ENCODE data around the gene GTF3C5.
"Not testable (repeated sequence)": the region's sequence is repeated elsewhere in the genome, so short reads cannot be mapped to it uniquely, and the experiment has no call there.

The GTF3C5 gene

GRCh38 chr9:132996526-132996925 lies 34.3 kb upstream of the GTF3C5 start:
- DNase-seq = no peak

- no peak for DNase-seq
Measured at GRCh38 chr9:132997591-132997990, 33.2 kb upstream of the GTF3C5 start.

DNA sequence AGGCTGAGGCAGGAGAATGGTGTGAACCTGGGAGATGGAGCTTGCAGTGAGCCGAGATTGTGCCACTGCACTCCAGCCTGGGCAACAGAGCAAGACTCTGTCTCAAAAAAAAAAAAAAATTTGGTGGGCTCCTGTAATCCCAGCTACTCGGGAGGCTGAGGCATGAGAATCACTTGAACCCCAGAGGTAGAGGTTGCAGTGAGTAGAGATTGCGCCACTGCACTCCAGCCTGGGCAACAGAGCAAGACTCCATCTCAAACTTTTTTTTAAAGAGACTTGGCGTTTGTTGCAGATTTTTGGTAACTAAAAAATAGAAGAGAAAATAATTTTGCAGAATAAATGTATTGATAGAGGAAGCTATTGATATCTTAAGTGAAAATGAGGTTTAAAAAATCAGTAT lies 32.6 kb upstream of the GTF3C5 start:
- DNase-seq = not testable (repeated sequence)

DNA sequence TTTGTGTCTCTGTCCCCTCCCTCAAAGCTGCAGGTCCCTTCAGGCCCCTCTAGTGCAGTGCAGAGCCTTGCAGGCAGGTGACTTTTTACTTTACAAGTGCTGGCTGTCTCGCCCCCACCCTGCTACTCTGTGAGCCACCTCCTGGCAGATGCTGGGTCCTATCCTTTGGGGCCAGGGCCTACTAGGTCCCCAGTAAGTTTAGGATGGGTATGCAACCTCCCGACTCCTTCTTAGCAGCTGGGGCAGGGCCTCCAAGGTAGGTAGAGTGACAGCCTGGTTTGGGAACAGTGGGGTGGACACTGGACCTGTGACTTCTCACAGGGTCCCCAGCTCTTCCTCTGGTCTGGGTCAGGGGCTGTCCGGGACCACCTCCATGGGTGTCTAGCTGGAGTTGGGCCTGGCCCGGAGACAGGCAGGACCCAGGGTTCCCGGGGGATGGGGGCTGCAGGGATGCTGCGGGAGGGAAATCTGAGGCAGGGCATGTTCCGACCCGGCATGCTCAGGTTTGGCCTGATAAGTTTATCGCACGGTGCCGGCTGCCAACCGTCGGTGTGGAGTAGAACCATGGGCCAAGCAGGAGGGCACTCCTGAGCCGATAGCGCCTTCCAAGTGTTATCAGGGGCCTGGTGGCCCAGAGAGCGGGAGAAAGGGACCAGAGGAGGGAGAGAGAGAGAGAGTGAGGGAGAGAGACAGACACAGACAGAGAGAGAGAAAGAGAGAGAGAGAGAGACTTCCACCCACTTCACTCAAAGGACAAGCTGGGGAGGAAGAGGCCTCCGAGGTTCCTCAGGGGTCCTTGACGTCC lies 31.8 kb upstream of the GTF3C5 start:
- DNase-seq = no peak

DNA sequence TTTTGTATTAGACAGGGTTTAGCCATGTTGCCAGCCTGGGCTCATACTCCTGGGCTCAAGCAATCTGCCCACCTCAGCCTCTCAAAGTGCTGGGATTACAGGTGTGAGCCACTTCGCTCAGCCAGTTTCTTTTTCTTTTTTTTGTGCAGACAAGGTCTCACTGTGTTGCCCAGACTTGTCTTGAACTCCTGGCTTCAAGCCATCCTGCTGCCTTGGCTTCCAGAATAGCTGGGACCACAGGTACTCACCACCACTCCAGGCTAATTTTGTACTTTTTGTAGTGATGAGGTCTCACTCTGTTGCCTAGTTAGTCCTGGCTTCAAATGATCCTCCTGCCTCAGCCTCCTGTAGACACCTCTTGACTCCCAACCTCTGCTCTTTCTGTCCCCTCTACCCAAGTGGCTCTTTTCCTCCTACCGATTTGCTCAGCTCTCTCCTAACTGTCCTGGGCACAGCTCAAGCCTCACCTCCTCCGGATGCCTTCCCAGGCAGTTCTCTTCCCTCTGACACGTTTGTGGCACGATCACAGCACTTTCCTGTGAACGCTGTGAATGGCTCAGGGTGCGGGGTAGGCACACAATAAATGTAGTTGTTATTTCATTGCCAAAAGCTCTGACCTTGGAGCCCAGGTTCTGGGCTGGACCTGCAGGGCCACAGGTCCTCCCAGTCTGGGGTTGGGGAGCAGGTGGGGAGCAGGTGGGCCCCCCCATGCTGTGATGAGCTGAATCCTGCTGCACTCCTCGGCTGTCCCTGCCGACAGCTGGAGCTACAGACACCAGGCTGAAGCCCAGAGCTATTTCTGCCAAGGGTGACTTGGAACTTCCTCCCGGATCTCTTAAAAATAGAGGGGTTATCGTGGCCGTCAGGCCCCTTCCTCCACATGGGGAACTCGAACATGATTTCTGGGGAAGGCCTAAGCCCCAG lies 28.4 kb upstream of the GTF3C5 start:
- DNase-seq = no peak

GRCh38 chr9:133003071-133003461 lies 27.7 kb upstream of the GTF3C5 start:
- DNase-seq = no peak

- no peak for DNase-seq
Measured at GRCh38 chr9:133003671-133004090, 27.1 kb upstream of the GTF3C5 start.

DNA sequence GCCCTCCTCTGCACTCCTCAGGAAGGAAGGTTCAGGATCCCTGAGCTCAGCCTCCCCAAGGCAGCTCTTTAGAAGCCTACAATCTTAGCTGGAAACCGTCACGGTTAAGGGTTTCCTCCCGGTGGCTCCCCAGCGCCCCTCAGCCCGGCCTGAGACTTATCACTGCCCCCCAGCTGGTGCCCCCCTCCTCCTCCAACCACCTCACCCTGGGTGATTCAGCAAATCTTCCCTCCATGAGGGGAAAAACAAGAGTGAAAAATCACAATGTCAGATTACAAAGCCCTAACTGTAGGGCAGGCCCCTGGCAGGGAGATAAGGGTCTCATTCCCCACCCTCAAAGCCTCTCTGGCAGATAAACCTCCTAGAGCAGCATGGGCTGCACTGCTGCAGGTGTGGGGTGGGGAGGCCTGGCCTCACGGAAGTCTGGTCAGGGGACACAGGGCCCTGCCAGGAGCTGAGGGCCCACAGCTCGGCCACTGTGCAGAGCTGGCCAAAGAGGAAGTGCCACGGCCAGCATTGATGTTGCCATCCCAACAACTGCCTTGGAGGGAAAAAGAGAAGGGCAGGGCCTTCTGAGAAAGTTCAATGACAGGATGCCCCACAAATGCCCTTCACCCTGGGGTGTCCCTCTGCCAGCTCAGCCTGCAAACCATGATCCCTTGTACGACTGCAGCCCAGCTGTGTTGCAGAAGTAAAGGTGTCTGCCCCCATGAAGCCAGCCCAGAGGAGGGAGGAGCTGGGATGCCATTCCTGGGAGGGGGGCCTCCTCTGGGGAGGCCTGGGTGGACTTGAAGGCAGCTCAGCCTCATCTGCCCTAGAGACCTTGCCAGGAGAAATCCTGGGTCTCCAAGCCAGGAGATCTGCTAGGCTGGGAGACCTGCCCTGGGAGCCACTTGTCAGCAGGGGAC lies 26.5 kb upstream of the GTF3C5 start:
- no peak for DNase-seq

DNA sequence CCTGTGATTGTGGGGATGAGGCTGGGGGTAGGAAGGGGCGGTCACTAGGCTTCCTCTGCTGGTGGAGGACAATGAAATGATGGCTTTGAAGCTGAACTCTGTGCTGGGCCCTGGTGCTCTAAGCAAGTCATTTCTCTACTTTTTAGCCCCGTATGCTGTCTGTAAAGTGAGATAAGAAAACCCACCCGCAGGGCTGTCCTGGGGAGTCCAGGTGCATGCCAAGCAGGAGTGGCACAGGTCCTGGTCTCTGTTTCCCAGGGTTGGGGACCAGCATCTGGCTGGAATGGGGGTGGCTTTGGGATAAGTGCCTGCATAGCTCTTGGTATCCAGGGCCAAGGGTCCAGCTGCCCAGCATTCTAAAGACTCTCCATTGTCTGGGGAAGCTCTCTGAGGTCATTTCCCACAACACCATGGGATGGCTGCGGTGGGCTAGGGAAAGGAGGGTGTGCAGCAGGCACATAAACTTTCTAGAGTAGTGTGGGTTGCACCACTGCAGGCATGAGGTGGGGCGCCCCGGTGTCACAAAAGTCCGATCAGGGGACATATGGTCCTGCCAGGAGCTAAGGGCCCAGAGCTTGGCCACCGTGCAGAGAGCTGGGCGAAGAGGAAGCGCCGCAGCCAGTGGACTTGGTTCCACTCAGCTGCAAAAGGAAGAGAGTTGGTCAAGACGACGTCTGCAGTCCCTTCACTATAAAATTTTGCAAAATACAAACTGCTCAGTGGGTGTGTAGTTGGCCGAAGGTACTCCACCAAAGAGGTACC lies 25.6 kb upstream of the GTF3C5 start:
- DNase-seq = no peak

GRCh38 chr9:133005957-133006356 lies 24.8 kb upstream of the GTF3C5 start:
- DNase-seq = no peak

DNA sequence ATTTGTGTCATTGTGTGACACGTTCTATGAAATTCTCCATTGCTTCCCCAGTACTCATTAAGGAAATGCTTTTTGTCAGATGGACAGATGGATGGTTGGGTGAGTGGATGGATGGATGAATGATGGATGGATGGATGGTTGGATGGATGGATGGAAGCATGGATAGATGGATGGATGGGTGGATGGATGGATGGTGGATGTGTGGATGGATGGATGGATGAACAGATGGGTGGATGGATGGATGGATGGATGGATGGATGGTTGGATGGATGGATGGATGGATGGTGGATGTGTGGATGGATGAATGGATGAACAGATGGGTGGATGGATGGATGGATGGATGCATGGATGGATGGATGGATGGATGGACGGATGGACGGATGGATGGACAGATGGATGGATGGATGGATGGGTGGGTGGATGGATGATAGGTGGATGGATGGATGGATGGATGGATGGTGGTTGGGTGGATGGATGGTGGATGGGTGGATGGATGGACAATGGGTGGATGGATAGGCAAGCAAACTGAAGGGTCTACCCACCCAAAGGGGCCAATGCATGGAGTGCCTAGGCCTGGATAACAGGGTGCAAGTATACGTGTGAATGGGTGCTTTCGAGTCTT lies 24.0 kb upstream of the GTF3C5 start:
- no peak for DNase-seq

- DNase-seq = no peak
Measured at GRCh38 chr9:133008406-133008805, 22.4 kb upstream of the GTF3C5 start.

GRCh38 chr9:133008824-133009223 lies 22.0 kb upstream of the GTF3C5 start:
- no peak for DNase-seq

- no peak for DNase-seq
Measured at GRCh38 chr9:133009906-133010582, 20.8 kb upstream of the GTF3C5 start.

- no peak for DNase-seq
Measured at GRCh38 chr9:133014696-133015095, 16.1 kb upstream of the GTF3C5 start.

- DNase-seq = no peak
Measured at GRCh38 chr9:133023117-133023890, 7.5 kb upstream of the GTF3C5 start.

GRCh38 chr9:133026426-133026825 lies 4.4 kb upstream of the GTF3C5 start:
- DNase-seq = no peak

DNA sequence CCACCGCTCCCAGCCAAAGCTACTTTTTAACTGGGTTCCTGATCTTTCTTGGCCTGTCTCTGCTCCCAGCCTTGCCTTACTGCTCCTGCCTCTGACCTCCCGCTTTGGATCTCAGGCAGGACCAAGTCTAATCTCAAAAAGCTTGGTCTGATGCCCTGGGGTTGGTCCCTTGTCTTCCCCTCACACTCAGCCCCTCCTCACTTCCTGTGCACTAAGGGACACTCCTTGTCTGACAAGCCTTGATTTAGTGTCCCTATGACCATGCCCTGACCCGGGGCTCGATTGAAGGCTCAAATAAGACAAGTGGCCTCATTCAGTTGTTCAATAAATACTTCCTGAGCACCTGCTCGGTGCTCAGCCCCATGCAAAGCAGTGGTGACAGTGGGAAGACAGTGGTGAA lies 3.7 kb upstream of the GTF3C5 start:
- DNase-seq = no peak

GRCh38 chr9:133028221-133028620 lies 2.6 kb upstream of the GTF3C5 start:
- DNase-seq = no peak

DNA sequence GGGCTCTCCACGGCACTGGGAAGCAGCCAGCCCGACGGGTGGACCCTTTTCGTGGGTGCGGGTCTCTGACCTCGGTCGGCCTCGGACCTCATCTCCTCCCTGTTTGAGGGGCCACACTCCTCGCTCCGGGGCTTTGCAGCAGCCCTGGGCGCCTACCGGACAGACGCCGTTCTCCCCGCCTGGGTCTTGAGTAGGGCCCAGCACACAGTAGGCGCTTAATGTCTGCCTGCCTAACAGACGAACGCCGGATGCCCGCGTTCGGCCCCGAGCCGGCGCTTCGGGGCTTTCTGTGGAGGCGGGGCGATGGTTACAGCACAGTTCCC lies 842 bp upstream of the GTF3C5 start:
- no peak for DNase-seq

GRCh38 chr9:133031130-133031422 lies 279 bp downstream of the GTF3C5 start:
- no peak for DNase-seq

All from DMS 273 treated with DMSO at 0.1 percent for 48 hours (cell line).